ENCODE results near the gene SRPRB. TPM values are rescaled to one million over a fixed set of nuclear protein-coding genes. Genes with fewer than 3 reads are reported as not detected.

SRPRB gene
- total and polyA plus RNA-seq, 2 donors (not counting 3 experiments of a cell fraction or from before 2014, with no cell fraction given) = 22.7 to 69.2 TPM

DNA sequence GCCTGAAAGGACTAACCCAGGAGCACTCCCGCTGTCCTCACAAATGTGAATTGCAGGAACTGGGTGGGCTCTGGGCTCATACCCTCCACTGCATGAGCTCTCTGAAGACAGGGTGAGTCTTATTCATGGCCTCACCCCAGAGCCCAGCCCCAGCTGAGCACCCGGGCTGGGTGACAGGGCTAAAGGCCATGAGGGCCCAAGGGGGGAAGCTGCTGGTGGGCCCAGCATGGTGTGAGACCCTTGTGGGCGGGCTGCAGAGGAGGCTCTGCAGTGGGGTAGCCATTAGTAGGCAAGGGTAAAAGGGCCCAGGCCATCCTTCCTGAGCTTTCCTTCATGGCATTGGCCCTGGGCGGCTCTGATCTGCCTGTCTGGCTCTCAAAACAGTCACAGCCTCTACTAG lies 30.3 kb downstream of the SRPRB start:
- Histone ChIP-seq H3K9me3 (replicated peaks; ENCODE audit: control insufficient read depth, insufficient read depth, low read length) (no peaks in the 10 kb centered on the region), H3K27ac (ENCODE audit: insufficient read depth, low read depth, low read length) (no peak overlapping the region), H3K9me1 (replicated peaks; ENCODE audit: control insufficient read depth, extremely low read depth, insufficient read depth, low read length) (no peaks in the 10 kb centered on the region), H2AFZ (ENCODE audit: low read depth, low read length) (no peak overlapping the region), H3K36me3 (ENCODE audit: control insufficient read depth in 2 of 2, extremely low read depth in 1 of 2, insufficient read depth in 2 of 2, low read length in 2 of 2) (no peaks in the 10 kb centered on the region), H3K79me2 (ENCODE audit: control insufficient read depth, insufficient read depth, low read length) (no peaks in the 10 kb centered on the region), H3K9ac (replicated peaks; ENCODE audit: extremely low read depth, insufficient read depth, low read length) (no peak overlapping the region), H3K27me3 (ENCODE audit: control insufficient read depth in 2 of 2, insufficient read depth in 2 of 2, low read length in 2 of 2) (no peaks in the 10 kb centered on the region), H4K20me1 (replicated peaks; ENCODE audit: control insufficient read depth, extremely low read depth, insufficient read depth, low read length) (no peaks in the 10 kb centered on the region), H3K4me1 (ENCODE audit: control insufficient read depth, extremely low read depth, insufficient read depth, low read length) (no peaks in the 10 kb centered on the region), H3K4me2 (ENCODE audit: insufficient read depth, low read length) (no peak overlapping the region), H3K4me3 (replicated peaks in 1 of 3; ENCODE audit: insufficient read depth in 1 of 3, low read depth in 1 of 3, low read length in 3 of 3) (no peak overlapping the region)
- no peak for TF ChIP-seq EZH2 (IDR thresholded peaks at IDR 0.05; ENCODE audit: borderline replicate concordance, low read depth, low read length, severe bottlenecking)
- no peak for TF ChIP-seq POLR2A (IDR thresholded peaks at IDR 0.05; ENCODE audit: low read depth, low read length)
- no peak for TF ChIP-seq JUN (IDR thresholded peaks at IDR 0.05; ENCODE audit: borderline replicate concordance, insufficient read depth, insufficient read length, low read depth)
- TF ChIP-seq, protein P1, sequence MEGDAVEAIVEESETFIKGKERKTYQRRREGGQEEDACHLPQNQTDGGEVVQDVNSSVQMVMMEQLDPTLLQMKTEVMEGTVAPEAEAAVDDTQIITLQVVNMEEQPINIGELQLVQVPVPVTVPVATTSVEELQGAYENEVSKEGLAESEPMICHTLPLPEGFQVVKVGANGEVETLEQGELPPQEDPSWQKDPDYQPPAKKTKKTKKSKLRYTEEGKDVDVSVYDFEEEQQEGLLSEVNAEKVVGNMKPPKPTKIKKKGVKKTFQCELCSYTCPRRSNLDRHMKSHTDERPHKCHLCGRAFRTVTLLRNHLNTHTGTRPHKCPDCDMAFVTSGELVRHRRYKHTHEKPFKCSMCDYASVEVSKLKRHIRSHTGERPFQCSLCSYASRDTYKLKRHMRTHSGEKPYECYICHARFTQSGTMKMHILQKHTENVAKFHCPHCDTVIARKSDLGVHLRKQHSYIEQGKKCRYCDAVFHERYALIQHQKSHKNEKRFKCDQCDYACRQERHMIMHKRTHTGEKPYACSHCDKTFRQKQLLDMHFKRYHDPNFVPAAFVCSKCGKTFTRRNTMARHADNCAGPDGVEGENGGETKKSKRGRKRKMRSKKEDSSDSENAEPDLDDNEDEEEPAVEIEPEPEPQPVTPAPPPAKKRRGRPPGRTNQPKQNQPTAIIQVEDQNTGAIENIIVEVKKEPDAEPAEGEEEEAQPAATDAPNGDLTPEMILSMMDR (IDR thresholded peaks at IDR 0.05; ENCODE audit: extremely low read depth in 1 of 2, insufficient read depth in 1 of 2, low read depth in 1 of 2, low read length in 2 of 2) = no peak
- TF ChIP-seq MYC (IDR thresholded peaks at IDR 0.05; ENCODE audit: low read depth, low read length) = no peak
- no peak for TF ChIP-seq FOS (IDR thresholded peaks at IDR 0.05; ENCODE audit: borderline replicate concordance, insufficient read depth, low read length)
- TF ChIP-seq, protein P2, sequence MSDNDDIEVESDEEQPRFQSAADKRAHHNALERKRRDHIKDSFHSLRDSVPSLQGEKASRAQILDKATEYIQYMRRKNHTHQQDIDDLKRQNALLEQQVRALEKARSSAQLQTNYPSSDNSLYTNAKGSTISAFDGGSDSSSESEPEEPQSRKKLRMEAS (IDR thresholded peaks at IDR 0.05; ENCODE audit: insufficient read depth, insufficient read length) = no peak
- TF ChIP-seq POLR2AphosphoS5 (IDR thresholded peaks at IDR 0.05; ENCODE audit: insufficient read depth, low read depth, low read length) = no peak
- TF ChIP-seq GATA2 (IDR thresholded peaks at IDR 0.05; ENCODE audit: insufficient read depth, insufficient read length, low read depth, low read length) = no peak
- ChIA-PET POLR2A (no interaction called here), CTCF (no interaction called here)
- DNase-seq (ENCODE audit: low read depth, low spot score) (no peak), FAIRE-seq (no peak)
- intact Hi-C loops (cut with micrococcal nuclease) (no loop called here), dilution Hi-C loops (cut with MboI; ENCODE audit: extremely low pct_ligation_motif_present, low sequenced_read_pairs) (no loop called here)
- BruUV-seq (replicated peaks) = no TSS peak
